Skin of body (tissue), 2 donors: ENCODE data around the gene TNXB. TPM values are rescaled to one million over a fixed set of nuclear protein-coding genes. Genes with fewer than 3 reads are reported as not detected.

Experiments
- DNase-seq: peaks from one replicate; lab custom pipeline; 2025; lab: John Stamatoyannopoulos, UW
- total RNA-seq: library from RNA; depleted of rRNA; stranded (reverse); fragments of >200 nt; gene quantifications from one replicate; pipeline ENCODE4 v1.2.3, GENCODE V29; 2014

TNXB gene, protein sequence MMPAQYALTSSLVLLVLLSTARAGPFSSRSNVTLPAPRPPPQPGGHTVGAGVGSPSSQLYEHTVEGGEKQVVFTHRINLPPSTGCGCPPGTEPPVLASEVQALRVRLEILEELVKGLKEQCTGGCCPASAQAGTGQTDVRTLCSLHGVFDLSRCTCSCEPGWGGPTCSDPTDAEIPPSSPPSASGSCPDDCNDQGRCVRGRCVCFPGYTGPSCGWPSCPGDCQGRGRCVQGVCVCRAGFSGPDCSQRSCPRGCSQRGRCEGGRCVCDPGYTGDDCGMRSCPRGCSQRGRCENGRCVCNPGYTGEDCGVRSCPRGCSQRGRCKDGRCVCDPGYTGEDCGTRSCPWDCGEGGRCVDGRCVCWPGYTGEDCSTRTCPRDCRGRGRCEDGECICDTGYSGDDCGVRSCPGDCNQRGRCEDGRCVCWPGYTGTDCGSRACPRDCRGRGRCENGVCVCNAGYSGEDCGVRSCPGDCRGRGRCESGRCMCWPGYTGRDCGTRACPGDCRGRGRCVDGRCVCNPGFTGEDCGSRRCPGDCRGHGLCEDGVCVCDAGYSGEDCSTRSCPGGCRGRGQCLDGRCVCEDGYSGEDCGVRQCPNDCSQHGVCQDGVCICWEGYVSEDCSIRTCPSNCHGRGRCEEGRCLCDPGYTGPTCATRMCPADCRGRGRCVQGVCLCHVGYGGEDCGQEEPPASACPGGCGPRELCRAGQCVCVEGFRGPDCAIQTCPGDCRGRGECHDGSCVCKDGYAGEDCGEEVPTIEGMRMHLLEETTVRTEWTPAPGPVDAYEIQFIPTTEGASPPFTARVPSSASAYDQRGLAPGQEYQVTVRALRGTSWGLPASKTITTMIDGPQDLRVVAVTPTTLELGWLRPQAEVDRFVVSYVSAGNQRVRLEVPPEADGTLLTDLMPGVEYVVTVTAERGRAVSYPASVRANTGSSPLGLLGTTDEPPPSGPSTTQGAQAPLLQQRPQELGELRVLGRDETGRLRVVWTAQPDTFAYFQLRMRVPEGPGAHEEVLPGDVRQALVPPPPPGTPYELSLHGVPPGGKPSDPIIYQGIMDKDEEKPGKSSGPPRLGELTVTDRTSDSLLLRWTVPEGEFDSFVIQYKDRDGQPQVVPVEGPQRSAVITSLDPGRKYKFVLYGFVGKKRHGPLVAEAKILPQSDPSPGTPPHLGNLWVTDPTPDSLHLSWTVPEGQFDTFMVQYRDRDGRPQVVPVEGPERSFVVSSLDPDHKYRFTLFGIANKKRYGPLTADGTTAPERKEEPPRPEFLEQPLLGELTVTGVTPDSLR (N-terminal part only)
- total RNA-seq = 64.4 TPM

DNA sequence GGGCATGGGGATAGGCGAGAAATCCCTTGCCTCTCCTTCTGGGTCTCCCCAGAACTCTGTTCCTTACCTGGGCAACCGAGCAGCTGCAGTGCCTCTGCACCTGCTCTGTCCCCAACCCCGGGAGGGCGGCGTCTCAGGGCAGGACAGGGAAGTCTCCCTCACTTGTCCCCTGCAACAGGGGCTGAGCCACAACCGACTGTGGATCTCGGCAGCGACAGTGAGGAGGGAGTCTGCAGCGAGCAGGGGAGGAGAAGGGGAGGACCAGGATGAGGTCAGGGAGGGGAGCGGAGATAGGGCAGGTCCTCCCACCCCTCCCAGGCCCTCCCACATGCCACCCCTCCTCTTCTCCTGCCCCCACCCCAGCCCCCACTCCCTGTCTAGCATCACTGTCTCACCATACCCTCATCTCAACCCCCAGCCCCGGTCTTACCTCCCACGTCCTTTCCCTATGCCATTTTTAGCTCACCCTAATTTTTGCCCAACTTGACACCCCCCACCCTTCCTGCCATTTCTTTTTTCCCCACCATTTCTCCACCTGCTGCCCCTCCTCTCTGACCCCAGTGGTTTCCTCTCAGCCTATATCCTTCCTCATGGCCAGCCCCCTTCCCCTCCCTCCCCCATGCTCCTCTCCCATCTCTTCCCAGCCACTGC is at the start of gene TNXB:
TSS of gene TNXB (minus strand) at position 225 of the 651 bp plus-strand sequence. CDS start 11,140 bp downstream, outside the sequence.
- peak; percentile 66 for DNase-seq

DNA sequence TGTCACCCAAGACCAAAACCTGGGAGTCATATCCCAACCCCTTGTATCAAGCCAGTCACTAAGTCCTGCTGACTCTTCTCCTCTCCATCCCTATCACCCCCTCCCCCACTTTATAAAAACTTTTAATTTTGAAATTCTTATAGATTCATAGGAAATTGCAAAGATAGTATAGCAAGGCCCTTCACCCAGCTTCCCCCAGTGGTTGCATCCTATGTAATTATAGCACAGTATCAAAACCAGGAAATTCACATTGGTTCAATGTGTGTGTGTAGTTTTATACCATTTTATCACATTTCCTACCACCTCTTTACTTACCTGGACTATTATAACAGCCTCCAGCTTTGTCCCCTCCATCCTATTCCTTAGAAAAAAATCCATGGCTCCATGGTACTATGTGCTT is 48.9 kb upstream of the TNXB start:
- DNase-seq = no peak

DNA sequence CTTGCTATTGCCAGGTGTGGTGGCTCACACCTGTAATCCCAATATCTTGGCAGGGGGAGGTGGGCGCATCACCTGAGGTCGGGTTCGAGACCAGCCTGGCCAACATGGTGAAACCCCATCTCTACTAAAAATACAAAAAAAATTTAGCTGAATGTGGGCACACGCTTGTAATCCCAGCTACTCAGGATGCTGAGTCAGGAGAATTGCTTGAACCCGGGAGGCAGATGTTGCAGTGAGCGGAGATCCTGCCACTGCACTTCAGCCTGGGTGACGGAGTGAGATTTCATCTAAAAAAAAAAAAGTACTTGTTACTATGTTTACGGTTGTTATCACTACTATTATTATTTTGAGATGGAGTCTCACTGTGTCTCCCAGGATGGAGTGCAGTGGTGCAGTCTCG is 47.8 kb upstream of the TNXB start:
- no peak for DNase-seq

DNA sequence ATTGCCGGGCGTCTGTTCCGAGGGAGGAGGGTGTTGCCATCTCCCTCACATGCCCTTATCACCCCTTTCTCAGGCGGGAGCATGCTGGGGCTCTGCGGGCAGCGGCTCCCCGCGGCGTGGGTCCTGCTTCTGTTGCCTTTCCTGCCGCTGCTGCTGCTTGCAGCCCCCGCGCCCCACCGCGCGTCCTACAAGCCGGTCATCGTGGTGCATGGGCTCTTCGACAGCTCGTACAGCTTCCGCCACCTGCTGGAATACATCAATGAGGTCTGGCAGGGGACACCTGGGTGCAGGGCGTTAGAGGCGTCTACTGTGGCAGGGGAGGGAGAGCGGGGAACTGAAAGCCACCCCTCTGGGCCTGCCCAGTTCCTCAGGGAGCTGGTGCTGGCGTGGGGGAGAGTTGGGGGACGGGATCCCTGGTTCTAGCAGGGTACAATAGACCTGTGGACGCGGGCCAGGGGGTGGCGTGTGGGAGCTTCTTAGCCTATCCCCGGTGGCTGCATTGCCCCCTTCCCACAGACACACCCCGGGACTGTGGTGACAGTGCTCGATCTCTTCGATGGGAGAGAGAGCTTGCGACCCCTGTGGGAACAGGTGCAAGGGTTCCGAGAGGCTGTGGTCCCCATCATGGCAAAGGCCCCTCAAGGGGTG is 45.5 kb upstream of the TNXB start:
- no peak for DNase-seq

DNA sequence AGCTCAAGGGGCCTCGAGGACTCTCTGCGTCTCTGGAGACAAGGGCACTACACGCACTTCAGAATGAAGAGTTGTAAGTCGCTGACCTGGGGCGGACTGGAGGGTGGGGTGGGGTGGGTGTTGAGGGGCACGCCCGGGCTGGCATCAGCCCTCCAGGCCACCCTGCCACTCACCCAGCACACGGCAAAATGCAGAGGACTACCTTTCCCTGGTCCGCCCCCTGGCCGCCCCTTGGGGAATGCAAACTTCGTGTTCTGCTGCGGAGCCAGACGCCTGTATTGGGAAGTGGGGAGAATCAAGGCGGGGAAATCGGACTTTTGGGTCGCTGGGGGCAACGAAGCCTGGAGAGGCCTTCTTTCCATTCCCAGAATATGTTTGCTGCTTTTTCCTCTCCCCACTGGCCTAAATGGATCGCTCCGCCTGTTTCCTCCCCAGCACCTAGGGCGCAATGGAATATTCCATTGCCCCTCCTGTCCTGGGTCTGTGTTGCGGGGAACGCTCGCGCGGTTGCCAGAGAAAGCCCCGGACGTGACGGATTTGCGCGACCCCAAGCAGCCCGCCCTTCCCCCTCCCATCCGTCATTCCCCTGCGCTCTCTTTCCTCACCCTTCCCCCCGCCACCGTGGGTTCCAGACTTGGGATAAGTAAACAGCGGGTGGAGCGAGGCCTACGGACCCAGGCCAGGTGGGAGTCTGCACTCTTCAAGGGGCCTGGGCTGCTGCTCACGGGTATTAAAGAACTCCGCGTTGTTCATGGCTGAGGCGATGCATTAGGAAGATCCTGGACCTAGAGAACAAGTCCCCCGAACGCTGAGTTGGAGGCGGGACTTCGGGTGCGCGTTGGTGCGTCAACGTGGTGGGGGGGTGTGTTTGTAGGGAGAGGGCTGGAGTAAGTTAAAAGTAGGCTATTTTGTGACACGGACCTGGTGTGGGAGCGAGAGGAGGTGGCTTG is 44.7 kb upstream of the TNXB start, which contains the start of gene PPT2:
TSS of gene PPT2 (plus strand) at position 578 of the 950 bp plus-strand sequence. CDS start 454 bp downstream, outside the sequence.
- DNase-seq = peak; percentile 95

DNA sequence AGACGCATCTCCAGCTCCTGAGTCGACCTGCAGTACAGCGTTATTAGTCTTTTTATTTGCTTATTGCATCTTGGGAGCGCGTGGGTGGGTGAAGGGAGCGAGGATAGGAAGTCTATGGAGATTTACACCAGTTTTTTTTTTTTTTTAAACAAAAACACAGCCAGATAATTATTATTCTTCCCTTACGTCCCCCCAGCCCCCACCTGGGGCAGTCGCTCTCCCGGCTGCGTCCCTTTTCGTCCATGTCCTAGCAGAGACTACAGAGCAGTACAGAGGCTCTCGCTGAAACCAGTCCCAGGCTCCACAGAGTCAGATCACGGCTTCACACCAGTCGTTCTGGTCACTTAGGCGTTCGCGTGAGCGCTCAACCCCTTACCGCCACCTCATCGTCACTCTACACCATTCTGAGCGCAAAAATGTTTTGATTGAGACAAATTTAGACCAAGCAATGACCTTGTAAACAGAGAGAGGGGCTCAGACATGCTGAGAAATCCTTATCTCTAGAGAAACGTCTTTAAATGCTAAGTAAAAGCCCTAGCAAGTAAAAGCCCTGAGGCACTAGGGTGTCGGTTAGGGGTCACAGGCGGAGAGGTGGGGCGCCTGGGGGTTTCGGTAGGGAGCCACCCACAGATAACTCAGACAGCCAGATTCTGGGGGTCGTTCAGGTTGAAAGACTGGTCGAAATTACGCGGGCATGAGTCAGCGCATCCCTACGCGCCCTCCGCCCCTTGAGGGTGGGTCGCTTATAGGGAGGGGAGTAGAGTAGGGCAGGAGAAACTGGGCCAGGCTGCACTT is 43.8 kb upstream of the TNXB start:
- no peak for DNase-seq

DNA sequence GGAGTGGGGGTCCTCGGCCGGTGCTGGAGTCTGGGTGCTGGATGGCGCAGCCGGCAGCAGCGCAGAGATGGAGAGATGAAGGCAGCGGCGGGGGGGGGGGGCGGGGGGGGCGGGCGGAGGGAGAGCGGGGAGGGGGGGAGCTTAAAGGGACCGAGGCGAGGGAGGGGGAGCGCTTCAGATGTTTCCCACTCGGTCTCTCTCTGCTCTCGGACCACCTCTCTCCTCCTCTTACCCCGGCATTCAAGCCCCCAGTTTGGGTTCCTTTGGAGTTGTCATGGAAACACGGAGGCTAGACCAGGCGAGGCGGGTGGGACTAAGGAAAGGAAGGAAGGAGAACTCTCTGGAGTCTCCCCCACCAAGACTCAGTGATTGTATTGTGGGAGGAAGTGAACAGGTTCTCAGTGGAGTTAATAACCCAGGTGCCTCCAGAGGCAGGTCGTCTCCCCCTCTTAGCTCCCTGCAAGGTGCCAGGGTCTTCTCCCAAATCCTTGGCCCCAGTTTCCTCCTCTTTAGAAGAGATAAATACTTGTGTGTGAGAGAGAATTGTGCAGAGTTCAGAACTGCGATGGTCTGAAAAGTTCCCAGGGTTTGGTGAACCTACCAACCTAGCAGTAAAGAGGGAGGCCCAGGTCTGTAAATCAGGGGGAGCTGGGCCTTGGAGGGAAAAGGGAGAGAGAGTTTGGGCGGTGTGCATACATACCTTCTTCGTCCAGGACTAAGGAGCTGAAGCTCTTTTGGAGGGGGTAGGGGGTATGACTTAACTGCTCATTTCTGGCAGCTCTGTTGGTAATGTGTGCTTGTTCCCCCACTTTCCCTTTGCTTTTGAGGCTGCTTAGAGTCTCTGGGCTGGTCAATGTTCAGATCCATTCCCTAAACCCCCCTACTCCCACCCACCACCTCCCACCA is 43.0 kb upstream of the TNXB start, which contains the start of gene PRRT1:
TSS of gene PRRT1 (minus strand) at position 77 of the 906 bp plus-strand sequence. CDS start 112 bp downstream, outside the sequence.
- DNase-seq = no peak

DNA sequence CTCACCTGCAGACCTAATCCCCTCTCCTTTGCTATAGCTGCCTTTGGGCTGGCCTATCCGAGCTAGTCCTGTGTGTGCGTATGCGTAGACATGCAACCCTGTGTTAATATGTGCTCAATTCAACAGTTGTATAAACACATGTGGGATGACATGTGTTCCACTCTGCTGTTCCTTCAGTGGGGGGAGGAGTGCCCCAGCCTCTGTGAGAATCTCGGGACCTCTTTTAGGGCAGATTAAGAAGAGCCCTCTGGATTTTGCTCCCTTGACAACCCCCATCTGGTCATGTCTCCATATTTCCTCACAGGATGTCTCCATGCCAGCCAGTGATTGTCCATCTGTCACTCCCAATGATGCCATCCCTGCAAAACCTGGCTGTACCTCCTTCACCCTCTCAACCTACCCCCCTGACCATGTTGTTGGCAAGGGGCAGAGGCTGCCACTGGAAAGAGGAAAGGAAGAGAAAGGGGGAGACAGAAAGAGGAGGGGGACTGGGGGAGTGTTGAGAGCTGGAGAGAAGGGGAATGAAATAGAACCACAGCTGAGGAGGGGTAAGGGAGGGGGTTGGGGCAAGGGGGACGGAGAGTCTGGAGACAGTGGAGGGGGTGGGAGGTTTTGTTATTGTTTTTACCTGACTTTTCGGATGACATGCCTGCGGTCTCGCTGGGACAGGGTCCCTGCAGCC is 42.2 kb upstream of the TNXB start:
- DNase-seq = no peak

DNA sequence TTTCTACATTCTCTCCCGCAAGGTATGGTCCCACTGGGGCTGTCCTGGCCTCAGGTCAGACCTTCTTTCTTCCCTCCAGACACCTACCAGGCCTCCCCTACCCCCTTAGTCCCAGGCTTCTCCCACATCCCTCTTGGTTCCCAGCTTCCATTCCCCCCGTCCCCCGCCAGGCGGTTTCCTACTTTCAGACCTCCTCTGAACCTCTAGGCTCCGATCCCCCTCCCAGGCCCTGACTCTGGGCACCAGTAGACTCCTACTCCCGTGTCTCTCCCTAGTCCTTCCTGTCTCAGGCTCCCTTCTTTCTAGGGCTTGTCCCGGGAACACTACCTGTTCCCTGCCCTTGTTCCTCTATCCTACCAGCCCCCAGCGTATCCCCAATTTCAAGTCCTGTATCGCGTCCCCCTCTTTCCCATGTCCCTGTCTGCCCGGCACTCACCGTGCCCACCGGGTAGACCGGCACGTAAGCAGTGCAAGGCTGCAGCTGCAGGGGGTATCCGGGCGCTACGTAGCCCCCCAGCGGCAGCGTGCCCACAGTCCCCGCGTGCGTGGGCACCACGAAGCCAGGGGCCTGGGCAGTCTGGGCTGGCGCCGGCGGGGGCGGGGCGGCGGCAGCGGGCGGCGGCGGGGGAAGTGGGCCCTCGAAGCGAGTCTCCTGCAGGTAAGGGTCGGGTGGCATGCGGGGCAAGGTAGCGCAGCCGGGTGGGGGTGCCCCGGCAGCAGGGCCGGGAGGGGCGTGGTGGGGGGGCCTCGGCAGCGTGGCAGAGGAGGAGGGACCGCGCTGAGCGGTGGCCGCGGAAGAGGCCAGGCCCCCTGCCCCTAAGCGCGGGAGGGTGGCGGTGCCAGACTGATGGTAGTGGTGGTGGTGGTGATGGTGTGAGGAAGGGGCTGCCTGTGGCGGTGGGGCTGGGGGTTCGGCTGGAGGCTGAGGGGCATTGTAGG is 41.1 kb upstream of the TNXB start:
- no peak for DNase-seq

DNA sequence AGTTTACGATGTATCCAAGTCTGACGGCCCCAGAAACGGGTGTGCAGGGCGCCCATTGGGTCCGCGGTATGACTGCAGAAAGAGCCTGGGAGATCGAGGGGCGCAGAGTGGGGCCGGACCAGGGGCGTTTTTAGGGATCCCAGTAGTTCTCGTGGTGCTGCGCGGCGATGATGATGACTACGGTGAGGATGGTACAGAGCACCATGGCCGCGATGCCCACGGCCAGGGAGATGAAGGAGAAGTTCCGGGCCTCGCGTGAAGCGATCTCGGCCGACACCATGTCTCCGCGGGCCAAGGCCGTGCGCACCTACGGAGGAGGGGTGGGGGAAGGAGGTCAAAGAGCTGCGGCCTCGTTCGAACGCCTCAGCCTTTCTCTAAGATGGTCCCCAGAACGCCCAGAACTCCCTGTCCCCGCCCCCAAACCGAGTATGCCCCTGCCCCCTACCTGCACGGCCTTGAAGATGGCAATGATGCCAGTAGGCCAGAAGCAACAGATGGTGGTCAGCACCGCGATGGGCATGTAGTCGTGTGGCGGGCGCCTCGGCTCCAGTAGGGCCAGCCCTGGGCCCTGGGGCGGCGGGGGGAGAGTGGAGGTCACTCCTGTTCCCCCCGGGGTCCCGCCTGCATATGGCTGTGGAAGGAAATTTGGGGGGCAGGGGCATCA is 40.1 kb upstream of the TNXB start:
- no peak for DNase-seq

DNA sequence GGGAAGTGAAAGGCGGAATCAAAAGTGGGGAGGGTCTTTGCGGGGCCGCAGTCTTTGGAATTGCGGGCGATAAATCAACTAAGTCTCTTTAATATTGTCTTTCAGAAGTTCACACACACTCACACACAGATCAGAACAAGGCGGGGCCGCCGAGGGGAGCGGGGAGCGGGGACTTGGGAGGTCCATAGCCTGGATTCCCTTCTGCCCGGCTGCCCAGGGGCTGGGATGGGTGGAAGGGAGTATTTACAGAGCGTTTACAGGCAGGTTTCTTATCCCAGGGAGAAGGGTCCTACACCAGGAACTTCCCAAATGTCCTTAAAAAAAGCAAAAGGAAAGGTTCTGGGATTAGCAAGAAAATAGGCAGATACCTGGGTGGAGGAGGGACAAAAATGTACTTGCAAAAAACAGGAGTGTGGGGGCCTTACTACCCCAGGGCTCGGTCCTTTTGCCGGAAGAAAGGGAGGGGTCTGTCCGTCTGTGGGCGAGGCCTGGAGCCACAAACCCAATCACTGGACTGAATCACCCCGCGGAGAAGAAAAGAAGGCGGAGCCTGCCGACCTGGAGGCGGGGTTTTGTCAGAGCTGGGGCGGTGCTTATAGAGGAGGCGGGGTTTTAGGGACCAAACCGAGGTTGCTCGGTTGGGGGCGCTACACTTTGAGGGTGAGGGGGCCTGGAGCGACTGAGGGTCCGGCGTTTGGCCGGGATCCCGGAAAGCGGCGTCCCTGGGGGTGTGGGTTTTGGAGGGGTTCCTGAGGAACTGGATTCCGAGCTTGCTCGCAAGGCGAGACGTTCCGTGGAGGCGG is 39.4 kb upstream of the TNXB start:
- peak; percentile 48 for DNase-seq

DNA sequence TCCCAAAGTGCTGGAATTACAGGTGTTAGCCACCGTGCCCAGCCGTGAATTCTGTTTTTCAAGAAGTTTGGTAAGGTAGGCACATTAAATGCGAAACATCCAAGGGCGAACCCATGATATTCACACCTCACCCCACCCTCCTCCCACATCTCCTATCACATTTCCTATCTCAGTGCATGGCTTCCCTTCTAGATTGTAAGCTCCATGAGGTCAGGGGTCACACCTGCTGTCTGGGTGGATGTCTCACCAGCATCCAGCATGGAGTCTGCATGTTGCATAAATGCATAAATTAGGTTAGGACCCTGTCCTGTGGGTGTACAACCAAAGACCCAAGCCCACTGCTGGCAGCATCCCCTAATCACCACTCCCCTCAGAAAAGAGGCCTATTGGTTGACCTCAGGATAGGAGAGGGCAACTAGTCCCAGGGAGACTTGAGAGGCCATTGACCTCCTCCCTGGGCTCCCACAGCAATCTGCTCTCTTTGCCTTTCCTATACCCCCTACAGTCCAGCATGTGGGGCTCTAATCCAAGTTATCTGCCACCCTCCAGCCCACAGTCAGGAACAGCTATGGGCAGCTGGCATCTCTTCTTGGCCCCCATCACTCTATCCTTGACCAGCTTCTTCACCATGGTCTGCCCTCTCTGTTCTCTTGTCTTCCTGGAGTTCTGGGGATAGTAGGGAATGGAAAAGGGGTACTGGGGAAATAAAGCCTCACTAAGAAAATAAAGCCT is 38.4 kb upstream of the TNXB start:
- no peak for DNase-seq

DNA sequence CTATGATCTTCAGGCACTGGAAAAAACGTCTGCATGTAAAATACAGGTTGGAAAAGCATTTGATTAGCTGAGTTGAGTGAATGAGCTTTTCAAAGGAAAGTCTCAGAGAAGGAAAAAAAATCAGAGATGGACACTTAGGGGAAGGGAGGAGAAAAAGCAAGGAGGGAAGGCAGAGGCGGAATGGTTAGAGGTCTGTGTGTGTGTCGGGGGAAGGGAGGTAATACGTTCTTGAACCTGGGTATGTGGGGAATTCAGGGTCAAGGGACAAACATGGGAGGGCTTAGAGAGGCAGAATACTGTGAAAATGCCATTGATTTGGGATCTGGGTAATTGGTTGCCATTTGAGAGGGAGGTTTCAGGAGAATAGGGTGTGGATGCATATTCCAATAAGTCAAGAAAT is 37.5 kb upstream of the TNXB start:
- DNase-seq = no peak
